ENCODE results near the gene SHISAL1.

GRCh38 chr22:44298406-44299091 lies 14.2 kb downstream of the SHISAL1 start:
- TF ChIP-seq POLR2A (IDR thresholded peaks at IDR 0.05) = no peak
- TF ChIP-seq, protein P1, sequence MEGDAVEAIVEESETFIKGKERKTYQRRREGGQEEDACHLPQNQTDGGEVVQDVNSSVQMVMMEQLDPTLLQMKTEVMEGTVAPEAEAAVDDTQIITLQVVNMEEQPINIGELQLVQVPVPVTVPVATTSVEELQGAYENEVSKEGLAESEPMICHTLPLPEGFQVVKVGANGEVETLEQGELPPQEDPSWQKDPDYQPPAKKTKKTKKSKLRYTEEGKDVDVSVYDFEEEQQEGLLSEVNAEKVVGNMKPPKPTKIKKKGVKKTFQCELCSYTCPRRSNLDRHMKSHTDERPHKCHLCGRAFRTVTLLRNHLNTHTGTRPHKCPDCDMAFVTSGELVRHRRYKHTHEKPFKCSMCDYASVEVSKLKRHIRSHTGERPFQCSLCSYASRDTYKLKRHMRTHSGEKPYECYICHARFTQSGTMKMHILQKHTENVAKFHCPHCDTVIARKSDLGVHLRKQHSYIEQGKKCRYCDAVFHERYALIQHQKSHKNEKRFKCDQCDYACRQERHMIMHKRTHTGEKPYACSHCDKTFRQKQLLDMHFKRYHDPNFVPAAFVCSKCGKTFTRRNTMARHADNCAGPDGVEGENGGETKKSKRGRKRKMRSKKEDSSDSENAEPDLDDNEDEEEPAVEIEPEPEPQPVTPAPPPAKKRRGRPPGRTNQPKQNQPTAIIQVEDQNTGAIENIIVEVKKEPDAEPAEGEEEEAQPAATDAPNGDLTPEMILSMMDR (IDR thresholded peaks at IDR 0.05) = no peak
- peak in 1 of 2 donors; percentile 11 for TF ChIP-seq POLR2AphosphoS5 (IDR thresholded peaks at IDR 0.05; ENCODE audit: insufficient read depth in 1 of 2, low read depth in 1 of 2)
